HG03060 (cell line): ENCODE data around the gene C11orf68.
A peak's percentile ranks its signal among the peaks of the same experiment; 100 is the strongest.
"Not testable (repeated sequence)": the region's sequence is repeated elsewhere in the genome, so short reads cannot be mapped to it uniquely, and the experiment has no call there.

Experiments used
- ATAC-seq: cut with Tn5 transposase; IDR thresholded peaks from one replicate; pipeline ENCODE4 v1.9.1; 2021; ENCODE audit warnings: low read depth, moderate number of reproducible peaks; ENCODE audit not compliant: unreplicated experiment

Gene C11orf68

DNA sequence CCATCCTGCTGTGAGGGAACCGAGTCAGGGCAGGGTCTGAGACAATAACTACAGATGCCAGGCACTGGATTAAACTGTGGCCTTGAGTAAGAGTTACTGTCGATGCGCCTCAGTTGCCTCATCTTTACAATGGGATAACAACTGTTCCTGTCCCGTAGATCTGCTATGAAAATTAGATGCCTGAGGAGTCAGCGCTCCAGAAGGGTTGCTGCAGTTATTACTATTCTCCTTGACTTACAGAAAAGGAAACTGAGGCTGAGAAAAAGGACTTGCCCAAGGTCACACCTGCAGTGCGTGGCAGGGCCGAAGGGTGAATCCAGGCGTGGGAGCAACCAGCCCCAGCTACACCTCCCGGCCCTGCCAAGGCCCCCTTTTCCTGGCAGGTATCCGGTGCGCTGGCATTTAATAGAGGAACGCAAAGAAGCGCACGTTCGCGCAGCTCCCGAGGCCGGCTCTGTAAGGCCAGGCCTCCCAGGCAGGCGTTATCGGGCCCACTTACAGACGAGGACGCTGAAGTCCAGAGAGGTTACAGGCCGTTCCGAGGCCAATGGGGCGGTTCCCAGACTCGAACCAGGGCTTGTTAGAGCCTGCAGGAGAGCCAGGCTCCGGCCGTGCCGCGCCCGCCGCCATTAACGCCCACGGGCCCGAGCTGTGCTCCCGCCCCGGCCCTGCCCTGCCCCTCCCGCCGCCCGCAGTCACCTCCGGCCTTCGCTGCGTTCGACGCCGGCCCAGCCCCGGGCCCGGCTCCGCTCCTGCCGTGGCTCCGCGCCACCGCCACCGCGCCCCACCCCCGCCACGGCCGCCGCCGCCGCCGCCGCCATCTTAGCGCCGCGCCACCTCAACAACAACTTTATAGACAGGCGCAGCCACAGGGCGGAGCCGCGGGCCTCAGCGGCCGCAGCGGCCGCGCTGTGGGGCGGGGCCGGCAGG lies at the start of gene C11orf68:
TSS of gene C11orf68 (minus strand) at position 852 of the 930 bp plus-strand sequence. CDS start at position 821, 31 bp downstream.
- peak; percentile 15 for ATAC-seq

DNA sequence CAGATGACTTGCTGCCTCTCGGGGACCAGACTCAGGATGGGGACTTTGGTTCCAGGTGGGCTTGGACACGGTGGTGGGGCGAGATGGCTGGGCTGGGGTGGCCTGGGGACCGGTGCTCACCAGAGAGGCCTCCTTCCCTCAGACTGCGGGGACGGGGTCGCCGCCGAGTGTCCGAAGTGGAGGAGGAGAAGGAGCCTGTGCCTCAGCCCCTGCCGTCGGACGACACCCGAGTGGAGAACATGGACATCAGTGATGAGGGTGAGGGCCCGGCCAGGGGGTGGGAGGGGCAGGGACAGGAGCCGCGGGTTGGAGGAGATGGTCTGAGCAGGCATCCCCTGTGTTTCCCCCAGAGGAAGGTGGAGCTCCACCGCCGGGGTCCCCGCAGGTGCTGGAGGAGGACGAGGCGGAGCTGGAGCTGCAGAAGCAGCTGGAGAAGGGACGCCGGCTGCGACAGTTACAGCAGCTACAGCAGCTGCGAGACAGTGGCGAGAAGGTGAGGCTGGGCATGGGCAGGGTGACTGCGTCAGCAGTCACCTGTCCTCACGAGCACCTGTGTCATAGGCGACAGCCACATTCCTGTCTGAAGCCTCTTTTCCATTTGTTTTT lies 48.6 kb upstream of the C11orf68 start:
- no peak for ATAC-seq

DNA sequence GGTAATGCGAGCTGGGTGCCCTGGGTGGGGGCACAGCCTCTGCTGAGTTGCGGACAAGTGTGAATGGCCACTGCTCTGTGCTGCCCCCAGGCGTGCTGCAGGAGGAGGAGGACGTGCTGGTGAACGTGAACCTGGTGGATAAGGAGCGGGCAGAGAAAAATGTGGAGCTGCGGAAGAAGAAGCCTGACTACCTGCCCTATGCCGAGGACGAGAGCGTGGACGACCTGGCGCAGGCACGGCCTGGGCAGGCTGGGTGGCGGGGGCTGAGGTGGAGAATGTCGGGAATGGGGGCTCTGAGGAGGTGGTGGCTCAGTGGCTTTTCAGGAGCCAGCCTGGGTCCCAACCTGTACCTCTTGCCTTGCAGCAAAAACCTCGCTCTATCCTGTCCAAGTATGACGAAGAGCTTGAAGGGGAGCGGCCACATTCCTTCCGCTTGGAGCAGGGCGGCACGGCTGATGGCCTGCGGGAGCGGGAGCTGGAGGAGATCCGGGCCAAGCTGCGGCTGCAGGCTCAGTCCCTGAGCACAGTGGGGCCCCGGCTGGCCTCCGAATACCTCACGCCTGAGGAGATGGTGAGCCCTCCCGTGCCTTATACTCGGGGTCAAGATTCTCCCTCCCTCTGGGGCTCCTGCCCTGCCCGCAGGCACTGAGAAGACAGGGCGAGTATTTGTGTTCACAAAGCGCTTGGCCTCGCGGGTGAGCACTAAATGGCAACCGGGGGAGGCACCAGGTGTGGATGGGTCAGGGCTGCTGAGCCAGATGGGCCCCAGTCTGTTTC lies 47.3 kb upstream of the C11orf68 start:
- ATAC-seq: no peak

DNA sequence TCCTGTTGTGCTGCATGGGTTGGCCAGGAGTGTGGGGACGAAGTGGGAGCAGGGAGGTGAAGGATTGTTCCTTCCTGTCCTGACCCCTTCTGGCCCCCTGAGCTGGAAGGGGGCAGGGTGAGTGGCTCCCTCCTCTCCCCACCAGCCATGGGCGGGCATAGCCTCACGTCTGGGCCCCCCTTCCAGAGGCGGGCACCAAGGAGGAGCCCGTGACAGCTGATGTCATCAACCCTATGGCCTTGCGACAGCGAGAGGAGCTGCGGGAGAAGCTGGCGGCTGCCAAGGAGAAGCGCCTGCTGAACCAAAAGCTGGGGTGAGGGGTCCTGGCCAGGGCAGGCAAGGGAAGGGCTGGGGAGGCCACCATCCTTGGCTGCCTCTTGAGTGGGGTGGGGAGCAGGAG lies 46.0 kb upstream of the C11orf68 start:
- no peak for ATAC-seq

DNA sequence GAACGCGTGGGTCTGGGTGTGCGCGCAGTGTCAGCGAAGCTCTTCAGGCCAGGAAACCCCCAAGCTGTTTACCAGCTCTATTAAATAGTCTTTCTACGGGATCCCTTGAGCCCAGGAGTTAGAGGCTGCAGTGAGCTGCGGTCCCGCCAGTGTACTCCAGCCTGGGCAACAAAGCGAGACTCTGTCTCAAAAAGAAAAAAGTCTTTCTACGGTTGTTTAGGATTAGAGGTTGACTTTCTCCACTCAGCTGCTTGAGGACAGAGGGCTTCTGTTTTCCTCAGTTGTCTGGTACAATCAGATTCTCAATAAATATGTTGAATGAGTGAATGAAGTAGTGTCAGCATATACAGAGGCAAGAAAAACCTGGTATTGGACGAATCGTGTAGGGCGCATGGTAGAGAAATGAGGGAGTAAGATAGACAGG lies 43.3 kb upstream of the C11orf68 start:
- ATAC-seq: no peak

GRCh38 chr11:65961267-65962140 lies 42.6 kb upstream of the C11orf68 start, which contains the start of gene SART1:
SART1 (plus strand) TSS chr11:65961734; CDS start chr11:65961781, 47 bp downstream.
- peak; percentile 83 for ATAC-seq

- ATAC-seq: no peak
Measured at GRCh38 chr11:65960824-65961266, 42.0 kb upstream of the C11orf68 start.

DNA sequence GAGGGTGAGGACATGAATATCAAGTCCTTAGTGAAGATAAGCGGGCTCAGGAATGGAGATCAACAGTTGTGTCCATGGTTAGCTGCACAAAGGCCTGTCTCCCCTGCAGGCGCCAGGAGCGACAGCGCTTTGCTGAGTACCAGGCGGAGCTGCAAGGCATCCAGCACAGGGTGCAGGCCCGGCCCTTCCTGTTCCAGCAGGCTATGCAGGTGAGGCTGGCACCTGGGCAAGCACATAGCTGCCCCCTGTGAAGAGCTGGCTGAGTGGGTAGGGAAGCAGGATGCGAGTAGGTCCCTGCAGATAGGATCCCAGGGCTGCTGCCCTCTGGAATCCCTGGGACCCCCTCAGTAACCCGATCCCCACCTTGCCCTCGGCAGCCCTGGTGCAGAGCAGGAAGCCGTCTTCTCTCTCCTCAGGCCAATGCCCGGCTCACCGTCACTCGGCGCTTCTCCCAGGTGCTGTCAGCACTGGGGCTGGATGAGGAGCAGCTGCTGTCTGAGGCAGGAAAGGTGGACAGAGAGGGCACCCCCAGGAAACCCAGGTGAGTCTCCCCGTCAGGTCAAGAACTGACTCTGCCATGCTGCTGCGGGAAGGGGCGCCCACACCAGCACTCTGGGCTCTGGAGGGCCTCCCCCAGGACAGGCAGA lies 40.0 kb upstream of the C11orf68 start:
- ATAC-seq: no peak

GRCh38 chr11:65958291-65958690 lies 39.4 kb upstream of the C11orf68 start:
- no peak for ATAC-seq

- no peak for ATAC-seq
Measured at GRCh38 chr11:65954771-65955170, 35.9 kb upstream of the C11orf68 start.

GRCh38 chr11:65953471-65953870 lies 34.6 kb upstream of the C11orf68 start:
- no peak for ATAC-seq

- ATAC-seq: no peak
Measured at GRCh38 chr11:65952052-65952521, 33.2 kb upstream of the C11orf68 start.

GRCh38 chr11:65951641-65952040 lies 32.8 kb upstream of the C11orf68 start:
- not testable (repeated sequence) for ATAC-seq

DNA sequence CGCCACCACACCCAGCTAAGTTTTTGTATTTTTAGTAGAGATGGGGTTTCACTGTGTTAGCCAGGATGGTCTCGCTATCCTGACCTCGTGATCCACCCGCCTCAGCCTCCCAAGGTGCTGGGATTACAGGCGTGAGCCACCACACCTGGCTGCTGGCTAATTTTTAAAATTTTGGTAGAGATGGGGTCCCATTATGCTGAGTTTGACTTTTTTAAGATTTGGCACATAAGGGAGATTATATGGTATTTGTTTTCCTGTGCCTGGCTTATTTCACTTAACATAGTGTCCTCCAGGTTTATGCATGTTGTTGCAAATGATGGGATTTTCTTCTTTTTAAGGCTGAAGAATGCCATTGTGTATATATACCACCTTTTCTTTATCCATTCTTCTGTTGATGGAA lies 31.8 kb upstream of the C11orf68 start:
- not testable (repeated sequence) for ATAC-seq

- no peak for ATAC-seq
Measured at GRCh38 chr11:65947603-65948125, 28.8 kb upstream of the C11orf68 start.

DNA sequence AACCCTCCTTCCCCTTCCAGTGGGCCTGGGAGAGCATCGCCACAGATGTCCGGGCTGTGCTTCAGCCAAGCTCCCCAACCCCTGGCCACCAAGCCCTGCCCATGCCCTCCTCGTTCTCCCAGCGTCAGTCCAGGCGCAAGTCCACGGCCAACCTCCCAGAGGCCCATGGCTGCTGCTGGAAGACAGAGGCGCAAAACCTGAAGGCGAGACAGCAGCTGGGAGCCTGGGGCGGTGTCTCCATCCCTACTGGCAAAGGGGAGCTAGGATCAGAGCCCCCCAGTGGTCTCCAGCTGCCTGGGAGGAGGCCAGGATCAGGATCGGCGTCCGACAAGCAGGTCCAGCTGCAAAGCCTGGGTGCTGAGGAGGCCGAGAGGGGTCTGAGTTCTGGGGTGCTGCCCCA lies 28.3 kb upstream of the C11orf68 start:
- no peak for ATAC-seq

DNA sequence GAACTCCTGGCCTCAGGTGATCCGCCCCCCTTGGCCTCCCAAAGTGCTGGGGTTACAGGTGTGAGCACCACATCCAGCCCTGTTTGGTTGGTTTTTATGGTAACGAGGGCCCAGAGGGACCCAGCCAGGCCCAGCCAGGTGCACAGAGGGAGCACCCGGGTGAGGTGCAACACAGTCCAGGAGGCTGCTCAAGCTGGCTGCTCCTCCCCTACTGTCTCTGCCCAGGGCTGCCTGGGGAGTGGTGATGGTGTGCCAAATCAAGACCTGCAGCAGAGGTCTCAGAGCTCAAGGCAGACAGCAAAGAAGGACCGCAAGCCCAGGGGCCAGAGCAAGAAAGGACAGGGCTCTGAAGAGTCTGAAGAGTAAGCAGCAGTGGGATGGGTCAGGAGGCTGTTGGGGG lies 27.8 kb upstream of the C11orf68 start:
- ATAC-seq: no peak

- ATAC-seq: no peak
Measured at GRCh38 chr11:65945941-65946558, 27.2 kb upstream of the C11orf68 start.
